ENCODE results near the gene TEX261.

The TEX261 gene

GRCh38 chr2:70966681-70967080, 28.0 kb downstream of the TEX261 start:
- DNase-seq (ENCODE audit: low read depth) = no peak
- H3K4me3 ChIP-seq (ENCODE audit: low read depth, low read length) = no peak overlapping the region
- TF ChIP-seq CTCF (IDR thresholded peaks at IDR 0.05; ENCODE audit: low read depth, low read length) (no peak), POLR2A (IDR thresholded peaks at IDR 0.05; ENCODE audit: extremely low read depth, insufficient read length) (no peak), MAX (IDR thresholded peaks at IDR 0.05; ENCODE audit: low read depth, low read length) (no peak), MYC (IDR thresholded peaks at IDR 0.05; ENCODE audit: low read depth, low read length) (no peak)

- no peak for TF ChIP-seq CTCF (IDR thresholded peaks at IDR 0.05; ENCODE audit: low read depth, low read length)
- TF ChIP-seq POLR2A (IDR thresholded peaks at IDR 0.05; ENCODE audit: extremely low read depth, insufficient read length) = no peak
- no peak for TF ChIP-seq MAX (IDR thresholded peaks at IDR 0.05; ENCODE audit: low read depth, low read length)
- TF ChIP-seq MYC (IDR thresholded peaks at IDR 0.05; ENCODE audit: low read depth, low read length) = no peak
Observed at GRCh38 chr2:70965506-70965905, 29.2 kb downstream of the TEX261 start.

GRCh38 chr2:70964596-70965386, 29.9 kb downstream of the TEX261 start:
- peak overlapping the region; percentile 16 for H3K4me3 ChIP-seq (ENCODE audit: low read depth, low read length)
- TF ChIP-seq POLR2A (IDR thresholded peaks at IDR 0.05; ENCODE audit: extremely low read depth, insufficient read length) = no peak
- TF ChIP-seq CTCF (IDR thresholded peaks at IDR 0.05; ENCODE audit: low read depth, low read length) = peak; percentile 77
- DNase-seq (ENCODE audit: low read depth) = peak; percentile 78

More at GRCh38 chr2:70965506-70965905, 29.2 kb downstream of the TEX261 start:
- peak overlapping the region; percentile 16 for H3K4me3 ChIP-seq (ENCODE audit: low read depth, low read length)
- no peak for DNase-seq (ENCODE audit: low read depth)

- no peak overlapping the region for H3K4me3 ChIP-seq (ENCODE audit: low read depth, low read length)
- DNase-seq (ENCODE audit: low read depth) = no peak
- TF ChIP-seq CTCF (IDR thresholded peaks at IDR 0.05; ENCODE audit: low read depth, low read length) = no peak
- TF ChIP-seq MYC (IDR thresholded peaks at IDR 0.05; ENCODE audit: low read depth, low read length) = no peak
- TF ChIP-seq MAX (IDR thresholded peaks at IDR 0.05; ENCODE audit: low read depth, low read length) = no peak
- no peak for TF ChIP-seq POLR2A (IDR thresholded peaks at IDR 0.05; ENCODE audit: extremely low read depth, insufficient read length)
Observed at GRCh38 chr2:70964133-70964532, 30.5 kb downstream of the TEX261 start.

- no peak overlapping the region for H3K4me3 ChIP-seq (ENCODE audit: low read depth, low read length)
- no peak for DNase-seq (ENCODE audit: low read depth)
- TF ChIP-seq MAX (IDR thresholded peaks at IDR 0.05; ENCODE audit: low read depth, low read length) (no peak), MYC (IDR thresholded peaks at IDR 0.05; ENCODE audit: low read depth, low read length) (no peak), CTCF (IDR thresholded peaks at IDR 0.05; ENCODE audit: low read depth, low read length) (no peak), POLR2A (IDR thresholded peaks at IDR 0.05; ENCODE audit: extremely low read depth, insufficient read length) (no peak)
Observed at GRCh38 chr2:70962885-70963878, 31.5 kb downstream of the TEX261 start.

Data from NB4 (cell line).